SK-N-SH treated with all-trans-retinoic acid at 6 μM for 48 hours (cell line): ENCODE data around the gene ZNF189.

Experiments
- ATAC-seq: fragments of 200-7000 bp; cut with Tn5 transposase; 3 replicates; pipeline ENCODE4 v1.9.1; 2020; ENCODE audit warnings: mild to moderate bottlenecking, moderate library complexity
- ARNTL ChIP-seq: fragments of 450-650 bp; formaldehyde crosslinking; IDR thresholded peaks from 2 replicates; pipeline ENCODE4 v1.5.0; 2020; ENCODE audit warnings: low read depth, mild to moderate bottlenecking, moderate library complexity, borderline replicate concordance
- BACH2 ChIP-seq: fragments of 250-450 bp; sonication (Bioruptor Pico); IDR thresholded peaks from 2 replicates; pipeline ENCODE4 v1.9.0; 2021; ENCODE audit warnings: mild to moderate bottlenecking, borderline replicate concordance
- CSDC2 ChIP-seq: fragments of 250-450 bp; sonication (Bioruptor Pico); IDR thresholded peaks from 2 replicates; pipeline ENCODE4 v1.5.0; 2020; ENCODE audit warnings: mild to moderate bottlenecking, moderate library complexity
- ESRRG ChIP-seq: fragments of 250-450 bp; sonication (Bioruptor Pico); IDR thresholded peaks from 2 replicates; pipeline ENCODE4 v1.6.1; 2021; ENCODE audit warnings: mild to moderate bottlenecking
- GLIS3 ChIP-seq: fragments of 250-450 bp; sonication (Bioruptor Pico); IDR thresholded peaks from 2 replicates; pipeline ENCODE4 v1.5.0; 2020; ENCODE audit warnings: mild to moderate bottlenecking, moderate library complexity
- ISL1 ChIP-seq: fragments of 250-450 bp; sonication (Bioruptor Pico); IDR thresholded peaks from 2 replicates; pipeline ENCODE4 v2.1.2; 2022; ENCODE audit warnings: mild to moderate bottlenecking, moderate library complexity
- OSR1 ChIP-seq: fragments of 250-450 bp; sonication (Bioruptor Pico); IDR thresholded peaks from 2 replicates; pipeline ENCODE4 v1.8.0; 2022; ENCODE audit warnings: moderate library complexity, mild to moderate bottlenecking, inconsistent platforms
- PPARA ChIP-seq: fragments of 250-450 bp; sonication (Bioruptor Pico); IDR thresholded peaks from 2 replicates; pipeline ENCODE4 v1.5.0; 2020; ENCODE audit warnings: mild to moderate bottlenecking, borderline replicate concordance
- RARB ChIP-seq: fragments of 250-450 bp; sonication (Bioruptor Pico); IDR thresholded peaks from 2 replicates; pipeline ENCODE4 v1.8.0; 2021; ENCODE audit warnings: mild to moderate bottlenecking, moderate library complexity
- SNAI2 ChIP-seq: fragments of 250-450 bp; sonication (Bioruptor Pico); IDR thresholded peaks from 2 replicates; pipeline ENCODE4 v1.5.0; 2020; ENCODE audit warnings: mild to moderate bottlenecking, moderate library complexity
- TCF4 ChIP-seq: fragments of 250-450 bp; sonication (Bioruptor Pico); IDR thresholded peaks from 2 replicates; pipeline ENCODE4 v1.8.0; 2021; ENCODE audit warnings: mild to moderate bottlenecking, moderate library complexity, borderline replicate concordance
- TOX ChIP-seq: fragments of 250-450 bp; sonication (Bioruptor Pico); IDR thresholded peaks from 2 replicates; pipeline ENCODE4 v1.8.0; 2021; ENCODE audit warnings: mild to moderate bottlenecking, moderate library complexity, borderline replicate concordance
- ZC3H10 ChIP-seq: fragments of 250-450 bp; sonication (Bioruptor Pico); IDR thresholded peaks from 2 replicates; pipeline ENCODE4 v1.5.1; 2021; ENCODE audit warnings: mild to moderate bottlenecking, moderate library complexity
- ZFP3 ChIP-seq: fragments of 250-450 bp; sonication (Bioruptor Pico); IDR thresholded peaks from 2 replicates; pipeline ENCODE4 v1.5.0; 2020; ENCODE audit warnings: mild to moderate bottlenecking, moderate library complexity
- ZFP30 ChIP-seq: fragments of 450-650 bp; formaldehyde crosslinking; IDR thresholded peaks from 2 replicates; pipeline ENCODE4 v1.5.0; 2022; ENCODE audit warnings: mild to moderate bottlenecking, moderate library complexity
- ZNF565 ChIP-seq: fragments of 450-650 bp; formaldehyde crosslinking; conservative IDR thresholded peaks from 2 replicates; pipeline ENCODE4 v1.5.0; 2020; ENCODE audit warnings: low read depth, mild to moderate bottlenecking, moderate library complexity
- ZNF70 ChIP-seq: fragments of 450-650 bp; formaldehyde crosslinking; IDR thresholded peaks from 2 replicates; pipeline ENCODE4 v1.5.0; 2020; ENCODE audit warnings: mild to moderate bottlenecking, moderate library complexity
- ZNF8 ChIP-seq: fragments of 450-650 bp; formaldehyde crosslinking; IDR thresholded peaks from 2 replicates; pipeline ENCODE4 v1.5.0; 2020; ENCODE audit warnings: mild to moderate bottlenecking, moderate library complexity
- TF ChIP-seq, protein P1 (sequence below): fragments of 250-450 bp; sonication (Bioruptor Pico); IDR thresholded peaks from 2 replicates; pipeline ENCODE4 v1.5.1; 2020; ENCODE audit warnings: low read depth, mild to moderate bottlenecking, moderate library complexity
- TF ChIP-seq, protein P2 (sequence below): fragments of 250-450 bp; sonication (Bioruptor Pico); IDR thresholded peaks from 2 replicates; pipeline ENCODE4 v1.8.0; 2020; ENCODE audit warnings: mild to moderate bottlenecking, moderate library complexity, borderline replicate concordance
- TF ChIP-seq, protein P3 (sequence below): fragments of 250-450 bp; sonication (Bioruptor Pico); IDR thresholded peaks from 2 replicates; pipeline ENCODE4 v1.5.0; 2020; ENCODE audit warnings: mild to moderate bottlenecking, moderate library complexity
- TF ChIP-seq, protein P4 (sequence below): fragments of 250-450 bp; sonication (Bioruptor Pico); IDR thresholded peaks from 2 replicates; pipeline ENCODE4 v1.8.0; 2021; ENCODE audit warnings: low read depth, mild to moderate bottlenecking, moderate library complexity, borderline replicate concordance
- TF ChIP-seq, protein P5 (sequence below): fragments of 250-450 bp; sonication (Bioruptor Pico); IDR thresholded peaks from 2 replicates; pipeline ENCODE4 v1.5.1; 2021; ENCODE audit warnings: mild to moderate bottlenecking, moderate library complexity

The ZNF189 gene

DNA sequence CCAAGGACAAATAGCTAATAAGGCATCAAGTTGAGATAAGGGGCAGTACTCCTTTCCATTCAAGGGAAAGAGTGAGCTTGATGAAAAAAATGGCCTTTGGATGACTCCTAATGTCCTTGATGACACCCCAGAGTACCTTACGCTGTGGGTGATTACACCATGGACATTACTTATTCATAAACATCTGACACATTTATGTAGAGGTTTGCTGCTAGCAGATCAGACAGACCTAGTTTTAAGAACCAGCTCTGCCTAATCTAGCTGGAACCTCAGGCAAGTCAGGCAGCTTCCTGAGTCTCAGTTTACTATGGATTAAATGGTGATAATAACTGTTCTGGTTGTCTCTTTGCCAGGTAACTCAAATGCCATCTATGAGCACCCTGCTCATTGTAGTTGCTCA, 34.1 kb downstream of the ZNF189 start:
- ATAC-seq: no peak
- no peak for TF ChIP-seq ISL1 (CRISPR knock-in tag)
- TF ChIP-seq BACH2 (CRISPR knock-in tag): no peak
- TF ChIP-seq ARNTL (CRISPR knock-in tag): no peak
- TF ChIP-seq ZC3H10 (CRISPR knock-in tag): no peak
- TF ChIP-seq, protein P1, sequence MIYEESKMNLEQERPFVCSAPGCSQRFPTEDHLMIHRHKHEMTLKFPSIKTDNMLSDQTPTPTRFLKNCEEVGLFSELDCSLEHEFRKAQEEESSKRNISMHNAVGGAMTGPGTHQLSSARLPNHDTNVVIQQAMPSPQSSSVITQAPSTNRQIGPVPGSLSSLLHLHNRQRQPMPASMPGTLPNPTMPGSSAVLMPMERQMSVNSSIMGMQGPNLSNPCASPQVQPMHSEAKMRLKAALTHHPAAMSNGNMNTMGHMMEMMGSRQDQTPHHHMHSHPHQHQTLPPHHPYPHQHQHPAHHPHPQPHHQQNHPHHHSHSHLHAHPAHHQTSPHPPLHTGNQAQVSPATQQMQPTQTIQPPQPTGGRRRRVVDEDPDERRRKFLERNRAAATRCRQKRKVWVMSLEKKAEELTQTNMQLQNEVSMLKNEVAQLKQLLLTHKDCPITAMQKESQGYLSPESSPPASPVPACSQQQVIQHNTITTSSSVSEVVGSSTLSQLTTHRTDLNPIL (CRISPR knock-in tag): no peak
- no peak for TF ChIP-seq SNAI2 (CRISPR knock-in tag)
- no peak for TF ChIP-seq ZFP30 (CRISPR knock-in tag)
- TF ChIP-seq, protein P2, sequence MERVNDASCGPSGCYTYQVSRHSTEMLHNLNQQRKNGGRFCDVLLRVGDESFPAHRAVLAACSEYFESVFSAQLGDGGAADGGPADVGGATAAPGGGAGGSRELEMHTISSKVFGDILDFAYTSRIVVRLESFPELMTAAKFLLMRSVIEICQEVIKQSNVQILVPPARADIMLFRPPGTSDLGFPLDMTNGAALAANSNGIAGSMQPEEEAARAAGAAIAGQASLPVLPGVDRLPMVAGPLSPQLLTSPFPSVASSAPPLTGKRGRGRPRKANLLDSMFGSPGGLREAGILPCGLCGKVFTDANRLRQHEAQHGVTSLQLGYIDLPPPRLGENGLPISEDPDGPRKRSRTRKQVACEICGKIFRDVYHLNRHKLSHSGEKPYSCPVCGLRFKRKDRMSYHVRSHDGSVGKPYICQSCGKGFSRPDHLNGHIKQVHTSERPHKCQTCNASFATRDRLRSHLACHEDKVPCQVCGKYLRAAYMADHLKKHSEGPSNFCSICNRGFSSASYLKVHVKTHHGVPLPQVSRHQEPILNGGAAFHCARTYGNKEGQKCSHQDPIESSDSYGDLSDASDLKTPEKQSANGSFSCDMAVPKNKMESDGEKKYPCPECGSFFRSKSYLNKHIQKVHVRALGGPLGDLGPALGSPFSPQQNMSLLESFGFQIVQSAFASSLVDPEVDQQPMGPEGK (CRISPR knock-in tag): no peak
- TF ChIP-seq OSR1 (CRISPR knock-in tag): no peak
- TF ChIP-seq ZNF70 (CRISPR knock-in tag): no peak

DNA sequence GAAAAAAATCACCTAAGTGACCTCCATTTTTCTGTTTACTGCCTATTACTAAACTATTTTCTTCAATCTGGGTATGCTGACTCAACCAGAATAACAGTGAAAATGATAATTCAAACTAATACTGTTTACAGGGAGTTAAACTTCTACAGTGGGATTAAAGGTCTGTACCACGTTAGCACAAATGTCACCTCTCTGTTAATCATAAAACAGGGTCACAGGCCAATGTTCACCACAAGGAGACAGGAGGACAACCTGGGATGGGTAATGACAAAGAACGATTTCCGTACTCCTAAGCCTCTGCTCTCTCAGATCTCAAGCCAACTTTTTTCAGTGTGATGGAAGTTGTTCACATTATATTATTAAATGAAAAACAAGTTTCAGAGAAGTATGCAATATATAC, 34.6 kb downstream of the ZNF189 start:
- no peak for ATAC-seq
- TF ChIP-seq GLIS3 (CRISPR knock-in tag) (no peak), ZNF565 (CRISPR knock-in tag) (no peak), SNAI2 (CRISPR knock-in tag) (no peak), ISL1 (CRISPR knock-in tag) (no peak), ESRRG (no peak), ARNTL (CRISPR knock-in tag) (no peak), TOX (CRISPR knock-in tag) (no peak), ZNF8 (CRISPR knock-in tag) (no peak), ZFP3 (CRISPR knock-in tag) (no peak), PPARA (CRISPR knock-in tag) (no peak), CSDC2 (CRISPR knock-in tag) (no peak), BACH2 (CRISPR knock-in tag) (no peak), RARB (CRISPR knock-in tag) (no peak), ZFP30 (CRISPR knock-in tag) (no peak)
- TF ChIP-seq, protein P3, sequence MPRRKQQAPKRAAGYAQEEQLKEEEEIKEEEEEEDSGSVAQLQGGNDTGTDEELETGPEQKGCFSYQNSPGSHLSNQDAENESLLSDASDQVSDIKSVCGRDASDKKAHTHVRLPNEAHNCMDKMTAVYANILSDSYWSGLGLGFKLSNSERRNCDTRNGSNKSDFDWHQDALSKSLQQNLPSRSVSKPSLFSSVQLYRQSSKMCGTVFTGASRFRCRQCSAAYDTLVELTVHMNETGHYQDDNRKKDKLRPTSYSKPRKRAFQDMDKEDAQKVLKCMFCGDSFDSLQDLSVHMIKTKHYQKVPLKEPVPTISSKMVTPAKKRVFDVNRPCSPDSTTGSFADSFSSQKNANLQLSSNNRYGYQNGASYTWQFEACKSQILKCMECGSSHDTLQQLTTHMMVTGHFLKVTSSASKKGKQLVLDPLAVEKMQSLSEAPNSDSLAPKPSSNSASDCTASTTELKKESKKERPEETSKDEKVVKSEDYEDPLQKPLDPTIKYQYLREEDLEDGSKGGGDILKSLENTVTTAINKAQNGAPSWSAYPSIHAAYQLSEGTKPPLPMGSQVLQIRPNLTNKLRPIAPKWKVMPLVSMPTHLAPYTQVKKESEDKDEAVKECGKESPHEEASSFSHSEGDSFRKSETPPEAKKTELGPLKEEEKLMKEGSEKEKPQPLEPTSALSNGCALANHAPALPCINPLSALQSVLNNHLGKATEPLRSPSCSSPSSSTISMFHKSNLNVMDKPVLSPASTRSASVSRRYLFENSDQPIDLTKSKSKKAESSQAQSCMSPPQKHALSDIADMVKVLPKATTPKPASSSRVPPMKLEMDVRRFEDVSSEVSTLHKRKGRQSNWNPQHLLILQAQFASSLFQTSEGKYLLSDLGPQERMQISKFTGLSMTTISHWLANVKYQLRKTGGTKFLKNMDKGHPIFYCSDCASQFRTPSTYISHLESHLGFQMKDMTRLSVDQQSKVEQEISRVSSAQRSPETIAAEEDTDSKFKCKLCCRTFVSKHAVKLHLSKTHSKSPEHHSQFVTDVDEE (CRISPR knock-in tag): no peak
- TF ChIP-seq, protein P4, sequence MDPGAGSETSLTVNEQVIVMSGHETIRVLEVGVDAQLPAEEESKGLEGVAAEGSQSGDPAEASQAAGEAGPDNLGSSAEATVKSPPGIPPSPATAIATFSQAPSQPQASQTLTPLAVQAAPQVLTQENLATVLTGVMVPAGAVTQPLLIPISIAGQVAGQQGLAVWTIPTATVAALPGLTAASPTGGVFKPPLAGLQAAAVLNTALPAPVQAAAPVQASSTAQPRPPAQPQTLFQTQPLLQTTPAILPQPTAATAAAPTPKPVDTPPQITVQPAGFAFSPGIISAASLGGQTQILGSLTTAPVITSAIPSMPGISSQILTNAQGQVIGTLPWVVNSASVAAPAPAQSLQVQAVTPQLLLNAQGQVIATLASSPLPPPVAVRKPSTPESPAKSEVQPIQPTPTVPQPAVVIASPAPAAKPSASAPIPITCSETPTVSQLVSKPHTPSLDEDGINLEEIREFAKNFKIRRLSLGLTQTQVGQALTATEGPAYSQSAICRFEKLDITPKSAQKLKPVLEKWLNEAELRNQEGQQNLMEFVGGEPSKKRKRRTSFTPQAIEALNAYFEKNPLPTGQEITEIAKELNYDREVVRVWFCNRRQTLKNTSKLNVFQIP: no peak
- TF ChIP-seq, protein P2 (CRISPR knock-in tag): no peak

DNA sequence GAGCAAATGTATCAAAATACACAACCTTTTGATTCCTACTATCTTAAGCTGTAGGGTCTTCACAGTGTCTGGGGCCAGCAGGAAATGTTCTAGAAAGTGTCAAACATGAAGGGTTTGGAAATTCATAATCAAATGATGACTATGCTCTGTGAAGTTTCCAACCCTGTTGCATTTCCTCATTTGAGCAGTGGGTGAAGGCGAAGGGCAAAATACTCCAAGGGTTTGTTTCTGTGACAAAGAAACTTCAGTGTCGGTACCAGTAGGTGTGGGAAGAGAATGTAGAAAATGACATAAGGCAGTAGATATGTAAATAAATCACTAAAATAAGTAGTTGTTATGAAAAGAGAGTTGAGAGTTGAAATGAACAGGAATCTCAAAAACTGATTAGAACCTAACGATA, 36.3 kb downstream of the ZNF189 start:
- no peak for ATAC-seq
- TF ChIP-seq OSR1 (CRISPR knock-in tag): no peak
- TF ChIP-seq TCF4 (CRISPR knock-in tag): no peak
- TF ChIP-seq, protein P5, sequence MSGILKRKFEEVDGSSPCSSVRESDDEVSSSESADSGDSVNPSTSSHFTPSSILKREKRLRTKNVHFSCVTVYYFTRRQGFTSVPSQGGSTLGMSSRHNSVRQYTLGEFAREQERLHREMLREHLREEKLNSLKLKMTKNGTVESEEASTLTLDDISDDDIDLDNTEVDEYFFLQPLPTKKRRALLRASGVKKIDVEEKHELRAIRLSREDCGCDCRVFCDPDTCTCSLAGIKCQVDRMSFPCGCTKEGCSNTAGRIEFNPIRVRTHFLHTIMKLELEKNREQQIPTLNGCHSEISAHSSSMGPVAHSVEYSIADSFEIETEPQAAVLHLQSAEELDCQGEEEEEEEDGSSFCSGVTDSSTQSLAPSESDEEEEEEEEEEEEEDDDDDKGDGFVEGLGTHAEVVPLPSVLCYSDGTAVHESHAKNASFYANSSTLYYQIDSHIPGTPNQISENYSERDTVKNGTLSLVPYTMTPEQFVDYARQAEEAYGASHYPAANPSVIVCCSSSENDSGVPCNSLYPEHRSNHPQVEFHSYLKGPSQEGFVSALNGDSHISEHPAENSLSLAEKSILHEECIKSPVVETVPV (CRISPR knock-in tag): no peak
- TF ChIP-seq GLIS3 (CRISPR knock-in tag): no peak
- TF ChIP-seq ZNF8 (CRISPR knock-in tag): no peak
- TF ChIP-seq, protein P1 (CRISPR knock-in tag): no peak
- no peak for TF ChIP-seq BACH2 (CRISPR knock-in tag)
- no peak for TF ChIP-seq ARNTL (CRISPR knock-in tag)
- TF ChIP-seq ZNF70 (CRISPR knock-in tag): no peak
- no peak for TF ChIP-seq SNAI2 (CRISPR knock-in tag)
- TF ChIP-seq, protein P4: no peak
- TF ChIP-seq, all 23 proteins: peak for 0
